Ovary (tissue), 3 donors: Measurements from ENCODE around the gene RNASEH2A.

Experiments
- EP300 ChIP-seq: sonication (generic); formaldehyde crosslinking; IDR thresholded peaks from one replicate; pipeline ENCODE4 v1.6.1; 2017; ENCODE audit warnings: antibody characterized with exemption
- POLR2A ChIP-seq: fragments of 450-650 bp; IDR thresholded peaks from one replicate; pipeline ENCODE4 v1.6.1; 2017; ENCODE audit warnings: antibody characterized with exemption, mild to moderate bottlenecking, moderate library complexity
- TF ChIP-seq, protein P1 (sequence below), 3 donors: fragments of 450-650 bp in 2 of 3; fragments of 200-600 bp in 1 of 3; IDR thresholded peaks; one replicate each; pipeline versions ENCODE4 v1.5.1 to v1.8.0; 2016 to 2022; ENCODE audit warnings: antibody characterized with exemption in 3 of 3, mild to moderate bottlenecking in 1 of 3
- donor health status: DM: no; HTN: no; CAD: no.

DNA sequence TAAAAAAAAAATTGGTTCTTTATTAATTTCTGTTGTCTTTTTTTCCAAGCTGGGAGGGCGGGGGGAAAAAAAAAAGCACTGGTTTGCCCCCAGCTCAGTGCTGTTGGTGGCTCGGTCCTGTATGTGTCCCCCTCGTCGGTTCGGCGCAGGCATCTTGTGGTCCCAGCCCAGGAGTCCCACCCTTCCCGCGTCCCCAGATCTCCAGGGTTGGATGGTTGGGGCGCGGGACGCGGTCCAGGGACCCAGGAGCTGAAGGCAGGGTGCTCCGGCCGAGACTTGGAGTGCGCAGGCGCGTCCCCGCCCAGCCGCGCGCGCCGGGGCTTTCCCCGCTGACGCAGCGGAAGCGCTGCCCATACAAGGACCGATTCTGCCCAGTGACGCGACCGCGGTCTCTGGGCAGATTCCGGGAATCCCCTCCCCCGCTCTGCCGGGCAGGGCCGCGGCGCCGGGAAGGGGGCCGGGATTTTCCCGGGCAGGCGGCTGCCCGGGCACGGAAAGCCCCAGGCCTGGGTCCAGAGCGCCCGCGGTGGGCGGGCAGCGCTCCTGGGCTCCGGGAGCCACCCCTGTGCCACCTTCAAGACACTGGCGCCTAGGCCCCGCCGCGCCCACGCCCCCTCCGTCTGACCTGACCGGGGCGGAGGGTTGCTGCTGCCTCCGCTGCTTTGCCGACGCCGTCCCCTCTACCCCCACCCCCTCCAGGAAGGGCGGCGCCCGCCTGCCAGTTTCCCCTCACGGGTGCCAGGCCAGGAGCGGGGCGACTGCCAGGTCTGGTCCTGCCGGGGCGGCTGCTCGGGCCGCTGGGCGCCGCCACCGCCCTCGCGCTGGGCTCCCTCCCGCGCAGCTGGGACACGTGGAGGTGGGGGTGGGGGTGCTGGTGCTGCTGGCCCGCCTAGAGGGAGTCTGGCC lies 12.8 kb upstream of the RNASEH2A start:
- TF ChIP-seq, protein P1, sequence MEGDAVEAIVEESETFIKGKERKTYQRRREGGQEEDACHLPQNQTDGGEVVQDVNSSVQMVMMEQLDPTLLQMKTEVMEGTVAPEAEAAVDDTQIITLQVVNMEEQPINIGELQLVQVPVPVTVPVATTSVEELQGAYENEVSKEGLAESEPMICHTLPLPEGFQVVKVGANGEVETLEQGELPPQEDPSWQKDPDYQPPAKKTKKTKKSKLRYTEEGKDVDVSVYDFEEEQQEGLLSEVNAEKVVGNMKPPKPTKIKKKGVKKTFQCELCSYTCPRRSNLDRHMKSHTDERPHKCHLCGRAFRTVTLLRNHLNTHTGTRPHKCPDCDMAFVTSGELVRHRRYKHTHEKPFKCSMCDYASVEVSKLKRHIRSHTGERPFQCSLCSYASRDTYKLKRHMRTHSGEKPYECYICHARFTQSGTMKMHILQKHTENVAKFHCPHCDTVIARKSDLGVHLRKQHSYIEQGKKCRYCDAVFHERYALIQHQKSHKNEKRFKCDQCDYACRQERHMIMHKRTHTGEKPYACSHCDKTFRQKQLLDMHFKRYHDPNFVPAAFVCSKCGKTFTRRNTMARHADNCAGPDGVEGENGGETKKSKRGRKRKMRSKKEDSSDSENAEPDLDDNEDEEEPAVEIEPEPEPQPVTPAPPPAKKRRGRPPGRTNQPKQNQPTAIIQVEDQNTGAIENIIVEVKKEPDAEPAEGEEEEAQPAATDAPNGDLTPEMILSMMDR (IDR thresholded peaks at IDR 0.05), result peak in 1 of 3 donors; percentile 27
- TF ChIP-seq POLR2A (peak; percentile 78), EP300 (peak; percentile 99)
